HG02970 (cell line): ENCODE data around the gene RAB36.

Experiments
- ATAC-seq: cut with Tn5 transposase; IDR thresholded peaks from one replicate; pipeline ENCODE4 v1.9.1; 2021; ENCODE audit warnings: mild to moderate bottlenecking, moderate library complexity, moderate number of reproducible peaks; ENCODE audit not compliant: unreplicated experiment, low FRiP score

RAB36 gene

GRCh38 chr22:23156286-23156685 lies 11.0 kb downstream of the RAB36 start:
- ATAC-seq = no peak

GRCh38 chr22:23157560-23158515 lies 12.6 kb downstream of the RAB36 start:
- ATAC-seq = no peak

- ATAC-seq = no peak
Measured at GRCh38 chr22:23158516-23159290, 13.4 kb downstream of the RAB36 start.

DNA sequence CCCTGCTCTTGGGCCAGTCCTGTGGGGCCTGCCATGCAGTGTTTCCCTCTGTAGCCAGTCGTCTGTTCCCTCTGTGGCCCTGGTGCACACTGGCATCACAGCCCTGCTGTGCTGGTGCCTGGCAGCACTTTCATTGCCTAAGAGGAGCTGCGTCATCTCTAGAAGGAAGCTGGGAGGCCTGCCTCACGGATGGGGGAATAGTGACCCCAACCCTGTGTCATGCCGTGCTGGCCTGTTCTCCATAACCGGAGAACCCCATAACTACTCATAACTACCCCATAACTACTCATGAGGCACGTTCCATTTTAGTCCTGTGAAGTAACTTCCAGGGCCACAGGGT lies 14.0 kb downstream of the RAB36 start:
- no peak for ATAC-seq

DNA sequence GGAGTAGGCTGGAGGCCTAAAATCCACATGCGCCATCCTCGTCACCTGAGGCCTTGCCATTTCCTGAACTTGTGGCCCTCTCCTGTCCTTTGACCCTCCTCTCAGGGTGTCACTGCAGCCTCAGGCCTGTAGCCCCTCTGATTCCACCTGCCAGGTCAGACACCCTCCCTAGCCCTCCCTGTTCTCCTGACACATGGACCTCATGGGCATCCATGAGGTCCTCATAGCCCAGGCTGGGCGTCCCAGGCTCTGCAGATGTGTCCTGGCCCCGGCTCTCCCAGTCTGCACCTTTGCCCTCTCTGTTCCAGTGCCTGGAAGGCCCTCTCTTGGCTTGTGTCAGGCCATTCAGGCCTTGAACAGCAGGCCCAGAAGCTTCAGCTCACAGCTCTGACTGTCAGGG lies 15.8 kb downstream of the RAB36 start:
- no peak for ATAC-seq

- ATAC-seq = no peak
Measured at GRCh38 chr22:23161574-23161973, 16.3 kb downstream of the RAB36 start.

DNA sequence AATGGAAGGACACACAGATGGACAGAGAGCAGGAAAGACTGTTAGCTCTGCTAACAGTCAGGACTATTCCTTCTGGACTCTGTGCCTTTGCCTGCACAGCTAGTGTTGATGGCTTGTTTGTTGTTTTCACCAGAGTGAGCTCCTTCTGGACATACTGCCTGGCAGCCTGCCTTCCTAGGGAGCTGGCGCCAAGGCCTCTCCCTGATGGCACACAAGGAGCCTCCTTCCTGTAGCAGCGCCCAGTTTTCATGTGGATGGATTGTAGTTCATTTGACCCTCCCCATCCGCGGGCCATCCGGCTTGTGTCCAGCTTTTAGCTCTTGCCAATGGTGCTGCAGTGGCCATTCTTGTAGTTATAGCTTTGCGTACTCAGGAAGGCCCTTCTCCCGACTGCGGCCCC lies 18.4 kb downstream of the RAB36 start:
- ATAC-seq = no peak

DNA sequence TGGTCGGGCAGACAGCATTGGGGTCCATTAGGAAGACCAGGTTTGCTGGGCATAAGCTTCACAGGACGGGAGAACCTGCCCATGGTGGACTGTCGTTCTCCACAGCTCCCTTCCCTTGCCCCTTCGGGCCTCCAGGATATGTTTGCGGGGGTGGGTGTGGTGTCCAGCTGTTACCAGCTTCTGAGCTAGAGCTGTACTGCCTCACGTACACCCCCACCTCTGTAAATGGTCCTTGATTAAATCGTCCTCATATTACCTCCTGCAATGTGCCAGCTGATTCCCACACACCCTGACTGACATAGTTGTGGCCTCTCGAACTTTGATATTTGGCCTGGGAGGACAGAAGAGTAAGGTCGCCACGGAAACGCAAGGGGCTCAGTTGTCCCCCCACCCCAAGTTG lies 18.8 kb downstream of the RAB36 start:
- ATAC-seq = no peak

DNA sequence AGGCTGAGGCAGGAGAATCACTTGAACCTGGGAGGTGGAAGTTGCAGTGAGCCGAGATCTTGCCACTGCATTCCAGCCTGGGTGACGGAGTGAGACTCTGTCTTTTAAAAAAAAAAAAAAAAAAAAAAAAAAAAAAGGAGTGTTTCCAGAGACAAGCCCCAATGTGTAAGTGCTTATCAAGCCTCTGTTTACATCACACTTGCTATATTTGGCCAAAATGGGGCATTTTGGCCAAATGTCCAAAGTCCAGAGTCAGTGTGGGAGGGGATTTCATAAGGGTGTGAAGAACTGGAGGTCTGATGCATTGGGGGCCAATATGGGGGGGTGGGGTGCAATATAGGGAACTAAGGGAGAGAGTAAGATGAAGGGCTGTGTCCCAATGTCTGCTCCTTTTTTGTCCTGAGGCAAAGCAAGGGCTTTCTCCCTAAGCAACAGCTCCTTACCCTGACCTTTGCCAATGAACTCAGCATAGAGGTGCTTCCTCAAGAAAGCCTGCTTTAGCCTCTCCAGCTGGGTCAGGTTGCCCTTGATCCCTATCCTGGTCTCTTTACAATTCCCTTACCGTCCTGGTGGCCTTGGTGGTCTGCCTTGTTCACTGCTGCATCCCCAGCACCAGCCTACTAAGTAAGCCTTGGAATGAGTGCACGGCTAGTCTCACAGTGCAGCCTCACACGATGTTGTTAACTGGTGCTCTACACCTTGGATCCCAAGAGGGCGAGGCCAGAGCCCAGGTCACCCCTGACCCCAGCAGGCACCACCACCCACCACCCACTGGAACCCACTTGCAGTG lies 21.0 kb downstream of the RAB36 start:
- ATAC-seq = no peak

GRCh38 chr22:23166841-23167616 lies 21.8 kb downstream of the RAB36 start:
- ATAC-seq = no peak

GRCh38 chr22:23168391-23169042 lies 23.2 kb downstream of the RAB36 start:
- ATAC-seq = no peak

DNA sequence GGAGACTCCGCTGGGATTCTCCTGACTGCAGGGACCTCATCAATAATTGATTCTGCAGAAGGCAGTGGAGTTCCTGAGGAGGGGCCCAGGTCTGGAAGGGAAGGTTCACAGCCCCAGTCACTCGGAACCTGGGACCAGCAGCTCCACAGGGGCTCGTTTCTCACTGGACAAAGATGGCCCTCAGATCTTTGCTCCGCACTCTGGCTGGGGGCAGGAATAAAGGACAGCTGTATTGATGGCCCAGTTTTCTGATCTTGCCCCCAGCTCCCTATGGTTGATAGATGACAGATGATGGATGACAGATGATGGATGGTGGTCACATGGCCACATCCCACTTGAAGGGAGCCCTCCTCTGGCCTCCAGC lies 23.7 kb downstream of the RAB36 start:
- ATAC-seq = no peak

DNA sequence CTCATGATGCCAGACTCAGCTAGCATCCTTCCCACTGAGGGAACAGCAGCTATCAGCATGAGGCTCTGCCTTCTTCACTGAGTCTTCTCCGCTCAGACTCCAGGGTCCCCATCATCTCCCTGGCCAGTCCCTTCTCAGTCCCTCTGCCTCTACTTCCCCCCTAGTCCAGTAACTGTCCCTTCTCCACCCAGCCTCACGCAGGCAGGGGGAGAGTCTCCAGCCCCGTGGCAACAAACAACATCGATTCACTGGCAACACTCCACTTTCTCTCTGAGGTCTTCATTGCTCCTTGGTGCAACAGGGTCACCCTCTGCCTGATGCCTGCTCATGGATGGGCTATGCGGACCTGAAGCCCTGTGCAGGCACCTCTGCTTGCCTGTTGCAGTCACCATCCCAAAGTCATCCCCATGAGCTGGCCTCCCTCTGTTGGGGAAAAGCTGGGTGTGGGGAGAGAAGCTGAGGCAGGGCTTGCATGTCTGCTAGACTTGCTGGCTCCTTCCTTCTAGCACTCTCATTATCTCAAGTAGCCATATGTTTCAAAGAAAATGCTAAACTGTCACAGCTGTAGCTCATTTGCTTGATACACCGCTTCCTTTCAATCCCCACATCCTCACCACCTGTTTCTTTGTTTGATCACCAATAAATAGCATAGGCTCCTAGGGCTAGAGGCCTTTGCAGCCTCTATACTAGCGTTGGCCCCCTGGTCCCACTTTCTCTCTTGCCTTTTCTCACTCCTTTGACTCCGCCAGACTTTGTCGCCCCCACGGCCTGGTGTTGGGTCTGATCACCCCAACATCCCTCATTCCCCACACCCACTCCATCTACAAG lies 30.8 kb downstream of the RAB36 start:
- ATAC-seq = no peak

DNA sequence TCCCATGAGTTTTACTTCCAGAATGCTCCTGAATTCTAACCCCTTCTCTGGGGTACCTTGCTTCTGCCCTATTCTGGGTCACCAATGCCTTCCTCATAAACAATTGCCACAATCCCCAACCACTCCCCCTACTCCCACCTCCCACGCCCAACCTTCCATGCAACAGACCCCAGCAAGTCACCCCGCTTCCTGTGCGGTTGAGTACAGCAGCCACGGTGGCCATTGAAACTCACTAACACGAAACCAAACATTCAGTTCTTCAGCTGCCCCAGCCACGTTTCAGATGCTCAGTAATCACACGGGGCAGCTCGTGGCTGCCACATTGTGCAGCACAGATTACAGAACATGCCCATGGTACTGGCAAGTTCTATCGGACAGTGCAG lies 31.4 kb downstream of the RAB36 start:
- ATAC-seq = no peak

DNA sequence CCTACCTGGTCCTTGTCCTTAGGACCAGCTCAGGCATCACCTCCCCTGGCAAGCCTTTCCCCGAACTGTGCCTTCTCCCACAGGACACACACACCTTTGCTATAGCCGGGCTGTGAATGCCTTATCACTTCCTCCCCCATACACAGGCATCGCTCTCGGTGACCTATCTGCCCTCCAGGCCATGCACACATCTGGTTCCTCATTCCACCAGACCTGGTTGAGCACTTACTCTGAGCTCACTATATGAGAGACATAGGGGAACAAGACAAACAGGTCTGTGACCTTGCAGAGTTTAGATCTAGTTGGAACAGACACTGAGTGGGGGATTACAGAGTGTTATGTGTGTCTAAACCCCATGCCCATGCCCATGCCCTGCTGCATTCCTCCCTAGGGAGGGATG lies 31.9 kb downstream of the RAB36 start:
- ATAC-seq = no peak

DNA sequence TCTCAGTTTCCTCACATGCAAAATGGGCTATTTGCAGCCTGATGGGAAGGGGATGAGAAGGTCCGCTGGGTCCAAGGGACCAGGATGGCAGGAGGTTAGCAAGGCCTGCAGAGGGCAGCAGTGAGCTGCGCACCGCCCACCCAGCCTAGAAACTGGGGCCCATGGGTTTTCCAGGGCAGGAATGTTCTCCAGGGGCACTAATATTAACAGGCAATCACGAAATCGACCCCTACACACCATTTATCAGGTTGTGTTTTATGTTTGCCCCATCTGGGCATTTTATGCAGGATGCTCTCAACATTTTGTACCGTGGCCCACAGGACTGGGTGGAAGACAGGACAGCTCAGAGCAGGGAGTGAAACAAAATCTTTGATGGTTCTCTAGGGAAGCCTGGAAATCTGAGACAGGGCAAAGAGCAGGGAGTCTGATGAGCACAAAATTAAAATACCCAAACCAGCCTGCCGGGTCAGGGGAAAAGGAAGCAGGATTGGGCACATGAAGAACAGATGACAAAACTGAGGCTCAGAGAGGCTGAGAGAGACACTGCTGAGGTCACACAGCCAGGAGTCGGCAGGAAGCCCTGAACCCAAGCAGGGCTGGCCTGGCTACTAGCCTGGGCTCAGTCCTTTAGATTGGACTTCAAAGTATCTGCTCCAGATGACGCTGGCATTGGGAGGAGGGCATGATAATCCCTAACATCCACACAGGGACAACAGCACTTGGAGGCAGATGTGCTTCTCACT lies 33.4 kb downstream of the RAB36 start:
- ATAC-seq = no peak

DNA sequence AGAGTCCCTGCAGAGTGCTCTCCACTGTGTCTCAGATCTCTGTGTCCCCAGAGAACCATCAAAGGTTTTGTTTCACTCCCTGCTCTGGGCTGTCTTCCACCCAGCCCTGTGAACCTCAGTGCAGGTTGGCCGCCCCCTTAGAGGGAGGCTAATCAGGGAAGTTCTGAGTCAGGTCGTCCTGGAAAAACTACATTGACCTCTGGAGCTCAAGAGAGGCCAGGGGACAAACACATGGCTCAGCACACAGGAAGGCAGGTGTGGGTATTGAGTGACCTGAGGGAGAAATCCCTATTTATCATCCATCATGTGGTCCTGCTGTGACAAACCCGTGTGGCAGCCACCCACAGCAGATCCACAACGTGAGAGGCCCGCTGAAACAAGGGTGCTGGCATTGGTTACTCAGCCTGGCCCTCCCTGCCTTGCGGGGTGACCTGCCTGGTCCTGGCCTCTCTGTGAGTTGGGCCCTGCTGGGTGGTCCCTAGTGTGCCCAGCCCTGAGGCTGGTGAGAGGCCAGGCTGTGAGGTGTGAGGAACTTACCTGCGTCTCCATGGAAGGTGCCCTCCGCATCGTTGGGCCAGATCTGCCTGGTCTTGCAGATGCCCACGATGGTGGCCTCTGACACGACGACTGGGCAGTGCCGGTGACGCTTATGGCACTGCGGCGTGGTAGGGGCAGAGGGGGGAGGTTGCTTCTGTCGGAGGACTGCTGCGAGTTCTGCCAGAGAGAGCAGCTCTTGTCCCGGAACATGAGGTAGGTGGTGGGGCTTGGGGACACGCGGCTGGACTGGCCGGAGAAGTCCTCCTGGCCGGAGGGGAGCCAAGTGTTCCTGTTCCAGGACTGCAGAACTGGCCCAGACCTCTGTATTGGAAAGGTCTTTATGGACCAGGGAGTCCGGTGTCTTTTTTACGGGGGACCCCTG lies 34.4 kb downstream of the RAB36 start:
- no peak for ATAC-seq
